HepG2 (cell line): Measurements from ENCODE around the gene LAMP1. TPM values are rescaled to one million over a fixed set of nuclear protein-coding genes. Genes with fewer than 3 reads are reported as not detected.
A peak's percentile ranks its signal among the peaks of the same experiment; 100 is the strongest.

Experiments
- AHR ChIP-seq: IDR thresholded peaks from 2 replicates; pipeline ENCODE4 v1.6.1; 2018; ENCODE audit warnings: missing genetic modification reagents, missing compliant biosample characterization
- BHLHE40 ChIP-seq: IDR thresholded peaks from 2 replicates; pipeline ENCODE4 v1.6.1; 2011; ENCODE audit warnings: low read length, improper control_type of control experiment
- CHD4 ChIP-seq: fragments of 200-600 bp; sonication (generic); IDR thresholded peaks from 2 replicates; pipeline ENCODE4 v1.7.0; 2017; ENCODE audit warnings: mild to moderate bottlenecking, low read length, borderline replicate concordance
- FOSL1 ChIP-seq: sonication (generic); formaldehyde crosslinking; IDR thresholded peaks from 2 replicates; pipeline ENCODE4 v1.9.0; 2021; ENCODE audit warnings: missing genetic modification reagents, borderline replicate concordance
- HNRNPLL ChIP-seq: fragments of 200-400 bp; formaldehyde crosslinking; IDR thresholded peaks from 2 replicates; pipeline ENCODE4 v1.6.1; 2017; ENCODE audit warnings: mild to moderate bottlenecking, low read depth, low read length; ENCODE audit not compliant: poor library complexity, severe bottlenecking
- KLF16 ChIP-seq, 2 experiments: sonication (generic) in 1 of 2; formaldehyde crosslinking in 1 of 2; IDR thresholded peaks; 2 replicates each; pipeline versions ENCODE4 v1.6.1 to v1.8.0; 2016 to 2023; ENCODE audit warnings: missing genetic modification reagents in 2 of 2, missing compliant biosample characterization in 1 of 2
- MEIS1 ChIP-seq: sonication (generic); formaldehyde crosslinking; IDR thresholded peaks from 2 replicates; pipeline ENCODE4 v1.9.0; 2021; ENCODE audit warnings: mild to moderate bottlenecking, missing genetic modification reagents, moderate library complexity, borderline replicate concordance
- NAIF1 ChIP-seq: sonication (generic); formaldehyde crosslinking; IDR thresholded peaks from 2 replicates; pipeline ENCODE4 v1.5.0; 2020; ENCODE audit warnings: mild to moderate bottlenecking, missing genetic modification reagents, borderline replicate concordance
- NBN ChIP-seq: fragments of 450-650 bp; conservative IDR thresholded peaks from 2 replicates; pipeline ENCODE4 v1.6.1; 2017
- NCOA1 ChIP-seq: sonication (generic); formaldehyde crosslinking; IDR thresholded peaks from 2 replicates; pipeline ENCODE4 v1.9.0; 2021; ENCODE audit warnings: missing genetic modification reagents
- NCOR1 ChIP-seq: fragments of 200-600 bp; sonication (generic); IDR thresholded peaks from 2 replicates; pipeline ENCODE4 v1.7.0; 2017; ENCODE audit warnings: antibody characterized with exemption, low read length, borderline replicate concordance
- NFIC ChIP-seq: IDR thresholded peaks from 2 replicates; pipeline ENCODE4 v1.6.1; 2012; ENCODE audit warnings: mild to moderate bottlenecking, low read length, inconsistent platforms
- POLR2AphosphoS2 ChIP-seq: IDR thresholded peaks from 2 replicates; pipeline ENCODE4 v1.6.1; 2011; ENCODE audit warnings: low read depth, low read length, improper control_type of control experiment
- RBM39 ChIP-seq: fragments of 200-400 bp; formaldehyde crosslinking; IDR thresholded peaks from one replicate; pipeline ENCODE4 v1.6.1; 2018; ENCODE audit warnings: antibody characterized with exemption, mild to moderate bottlenecking, low read depth, low read length; ENCODE audit not compliant: poor library complexity, severe bottlenecking
- TBX2 ChIP-seq: sonication (generic); formaldehyde crosslinking; IDR thresholded peaks from 2 replicates; pipeline ENCODE4 v1.5.0; 2020; ENCODE audit warnings: missing genetic modification reagents, mild to moderate bottlenecking, borderline replicate concordance
- THYN1 ChIP-seq: sonication (generic); formaldehyde crosslinking; IDR thresholded peaks from 2 replicates; pipeline ENCODE4 v1.8.1; 2023; ENCODE audit warnings: low read depth, mild to moderate bottlenecking, moderate library complexity, missing genetic modification reagents, borderline replicate concordance
- ZKSCAN8 ChIP-seq: IDR thresholded peaks from 2 replicates; pipeline ENCODE4 v1.6.1; 2016; ENCODE audit warnings: borderline replicate concordance, missing genetic modification reagents, missing compliant biosample characterization
- ZNF205 ChIP-seq: IDR thresholded peaks from 2 replicates; pipeline ENCODE4 v1.6.1; 2018; ENCODE audit warnings: missing biosample characterization, missing genetic modification reagents
- ZNF234 ChIP-seq: sonication (generic); formaldehyde crosslinking; conservative IDR thresholded peaks from 2 replicates; pipeline ENCODE4 v1.5.1; 2020; ENCODE audit warnings: mild to moderate bottlenecking, missing genetic modification reagents
- ZNF460 ChIP-seq: sonication (generic); formaldehyde crosslinking; IDR thresholded peaks from 2 replicates; pipeline ENCODE4 v1.5.1; 2020; ENCODE audit warnings: missing genetic modification reagents, mild to moderate bottlenecking, borderline replicate concordance
- ZNF552 ChIP-seq: sonication (generic); formaldehyde crosslinking; IDR thresholded peaks from 2 replicates; pipeline ENCODE4 v1.9.0; 2022; ENCODE audit warnings: missing genetic modification reagents, mild to moderate bottlenecking, borderline replicate concordance
- ZNF574 ChIP-seq: sonication (generic); formaldehyde crosslinking; IDR thresholded peaks from 2 replicates; pipeline ENCODE4 v1.4.0; 2020; ENCODE audit warnings: missing genetic modification reagents
- ZNF720 ChIP-seq: sonication (generic); formaldehyde crosslinking; IDR thresholded peaks from 2 replicates; pipeline ENCODE4 v1.4.0; 2020; ENCODE audit warnings: missing genetic modification reagents
- ZNF773 ChIP-seq: sonication (generic); formaldehyde crosslinking; IDR thresholded peaks from 2 replicates; pipeline ENCODE4 v1.4.0; 2020; ENCODE audit warnings: missing genetic modification reagents, borderline replicate concordance
- ZUFSP ChIP-seq: sonication (generic); formaldehyde crosslinking; IDR thresholded peaks from 2 replicates; pipeline ENCODE4 v1.9.0; 2021; ENCODE audit warnings: missing genetic modification reagents, mild to moderate bottlenecking, borderline replicate concordance
- polyA plus RNA-seq, 8 experiments: library from polyadenylated mRNA; depleted of rRNA in 3 of 8; stranded (reverse) in 7 of 8; unstranded in 1 of 8; fragments of >200 nt; fragmentation: Illumina TruSeq in 4 of 8; extraction: Trizol in 4 of 8; gene quantifications; 2 replicates each; pipeline versions ENCODE4 v1.2.1 to v1.2.3, GENCODE V29; 2011 to 2016; ENCODE audit warnings: low read depth in 4 of 8, missing spikeins in 1 of 8, mixed read lengths in 1 of 8; ENCODE audit not compliant: insufficient read depth in 1 of 8
- total RNA-seq, 5 experiments: library from RNA; depleted of rRNA; stranded (reverse); fragments of >200 nt; fragmentation: Illumina TruSeq; extraction: Trizol; gene quantifications; 2 replicates each; pipeline ENCODE4 v1.2.3, GENCODE V29; 2016; ENCODE audit warnings: low read depth in 1 of 5
- TF ChIP-seq, protein P1 (sequence below): sonication (generic); formaldehyde crosslinking; IDR thresholded peaks from 2 replicates; pipeline ENCODE4 v1.5.0; 2020; ENCODE audit warnings: missing genetic modification reagents

The LAMP1 gene
- total and polyA plus RNA-seq, 2 of the 13 experiments (the other 11 are each of a cell fraction or from before 2014, with no cell fraction given), result 103 to 112 TPM

- TF ChIP-seq, protein P1, sequence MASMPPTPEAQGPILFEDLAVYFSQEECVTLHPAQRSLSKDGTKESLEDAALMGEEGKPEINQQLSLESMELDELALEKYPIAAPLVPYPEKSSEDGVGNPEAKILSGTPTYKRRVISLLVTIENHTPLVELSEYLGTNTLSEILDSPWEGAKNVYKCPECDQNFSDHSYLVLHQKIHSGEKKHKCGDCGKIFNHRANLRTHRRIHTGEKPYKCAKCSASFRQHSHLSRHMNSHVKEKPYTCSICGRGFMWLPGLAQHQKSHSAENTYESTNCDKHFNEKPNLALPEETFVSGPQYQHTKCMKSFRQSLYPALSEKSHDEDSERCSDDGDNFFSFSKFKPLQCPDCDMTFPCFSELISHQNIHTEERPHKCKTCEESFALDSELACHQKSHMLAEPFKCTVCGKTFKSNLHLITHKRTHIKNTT, result no peak
- peak; percentile 27; the same call in 1 of the 2 replicates for TF ChIP-seq NAIF1
- no peak for TF ChIP-seq ZNF460 (CRISPR knock-in tag)
- TF ChIP-seq NCOA1, result peak; percentile 89
- TF ChIP-seq FOSL1 (CRISPR knock-in tag), result no peak
- peak; percentile 87 to 97; a peak in 3 of 4 replicates for TF ChIP-seq KLF16 (CRISPR knock-in tag; IDR thresholded peaks at IDR 0.05)
- TF ChIP-seq NFIC, result peak; percentile 99
- peak; percentile 89 for TF ChIP-seq ZNF773 (CRISPR knock-in tag)
- no peak for TF ChIP-seq ZNF234 (CRISPR knock-in tag)
- TF ChIP-seq ZNF720 (CRISPR knock-in tag), result 0 out of 2 replicates have a peak, but pooled peaks have one; percentile 65
- peak; percentile 95 for TF ChIP-seq ZNF205 (CRISPR knock-in tag)
- TF ChIP-seq TBX2 (CRISPR knock-in tag), result peak; percentile 91
- TF ChIP-seq AHR (CRISPR knock-in tag), result peak; percentile 98
- TF ChIP-seq BHLHE40, result peak; percentile 100
- TF ChIP-seq NCOR1, result peak; percentile 37; the same call in 1 of the 2 replicates
- TF ChIP-seq CHD4, result no peak
- TF ChIP-seq POLR2AphosphoS2, result no peak
- TF ChIP-seq ZUFSP (CRISPR knock-in tag), result no peak
- TF ChIP-seq MEIS1, result peak; percentile 44; the same call in 1 of the 2 replicates
- TF ChIP-seq ZNF552 (CRISPR knock-in tag), result peak; percentile 98
- no peak for TF ChIP-seq NBN
- TF ChIP-seq ZNF574 (CRISPR knock-in tag), result peak; percentile 96
- TF ChIP-seq THYN1 (CRISPR knock-in tag), result no peak
- peak; percentile 43 for TF ChIP-seq HNRNPLL
- peak; percentile 84 for TF ChIP-seq RBM39
- TF ChIP-seq ZKSCAN8, result peak; percentile 68; the same call in 1 of the 2 replicates
Observed at GRCh38 chr13:113296823-113297369, at the start of gene LAMP1 (continued).
